Astrocyte of the cerebellum (primary cell): ENCODE data around the gene PTPRJ.

ENCODE experiments used
- DNase-seq: peaks from one replicate; pipeline ENCODE4 v3.0.0-alpha.2; 2011; ENCODE audit warnings: low read depth
- H3K4me3 ChIP-seq: 2 replicates; pipeline ENCODE4 v1.5.1; 2011; ENCODE audit warnings: mild to moderate bottlenecking, low read depth, low read length, moderate library complexity
- in situ Hi-C: cut with HindIII; loops from 2 replicates; pipeline ENCODE4 v1.10.0; 2017; ENCODE audit warnings: low sequenced_read_pairs
- TF ChIP-seq, protein P1 (sequence below): IDR thresholded peaks from 2 replicates; pipeline ENCODE4 v1.5.1; 2012; ENCODE audit warnings: low read length, low read depth, moderate library complexity, mild to moderate bottlenecking; ENCODE audit errors: missing control alignments

PTPRJ gene

DNA sequence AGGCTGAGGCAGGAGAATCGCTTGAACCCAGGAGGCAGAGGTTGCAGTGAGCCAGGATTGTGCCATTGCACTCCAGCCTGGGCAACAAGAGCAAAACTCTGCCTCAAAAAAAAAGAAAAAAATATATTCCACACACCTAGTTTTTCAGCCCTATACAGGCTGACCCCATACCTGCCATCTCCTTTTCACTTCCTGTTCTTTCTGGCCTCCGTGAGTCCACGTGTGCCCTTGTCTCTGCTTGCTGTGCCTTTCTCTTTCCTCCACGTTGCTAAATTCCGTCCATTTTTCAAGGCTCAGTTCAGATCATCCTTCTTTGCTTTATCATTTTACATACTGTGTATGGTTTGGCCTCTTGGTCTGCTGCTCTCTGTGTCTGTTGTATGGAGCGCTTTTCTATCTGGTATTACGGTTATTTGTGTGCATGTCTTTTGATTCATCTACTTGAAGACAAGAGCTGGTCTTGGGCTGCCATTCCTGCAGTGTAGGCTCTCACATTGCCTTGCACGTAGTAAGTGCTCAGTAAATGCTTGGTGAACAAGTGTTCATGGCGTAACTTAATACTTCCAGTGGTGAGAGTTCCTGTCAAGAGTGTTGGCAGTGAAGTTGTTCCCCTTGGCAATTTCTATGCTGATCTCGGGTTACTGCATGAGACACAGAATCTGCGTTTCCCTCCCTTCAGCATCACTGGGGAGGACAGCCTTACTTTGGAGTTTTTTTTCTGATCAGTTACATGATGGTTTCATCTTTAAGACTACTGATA, 57.5 kb downstream of the PTPRJ start:
- in situ Hi-C loops: no loop called here
- H3K4me3 ChIP-seq: no peak overlapping the region
- TF ChIP-seq, protein P1, sequence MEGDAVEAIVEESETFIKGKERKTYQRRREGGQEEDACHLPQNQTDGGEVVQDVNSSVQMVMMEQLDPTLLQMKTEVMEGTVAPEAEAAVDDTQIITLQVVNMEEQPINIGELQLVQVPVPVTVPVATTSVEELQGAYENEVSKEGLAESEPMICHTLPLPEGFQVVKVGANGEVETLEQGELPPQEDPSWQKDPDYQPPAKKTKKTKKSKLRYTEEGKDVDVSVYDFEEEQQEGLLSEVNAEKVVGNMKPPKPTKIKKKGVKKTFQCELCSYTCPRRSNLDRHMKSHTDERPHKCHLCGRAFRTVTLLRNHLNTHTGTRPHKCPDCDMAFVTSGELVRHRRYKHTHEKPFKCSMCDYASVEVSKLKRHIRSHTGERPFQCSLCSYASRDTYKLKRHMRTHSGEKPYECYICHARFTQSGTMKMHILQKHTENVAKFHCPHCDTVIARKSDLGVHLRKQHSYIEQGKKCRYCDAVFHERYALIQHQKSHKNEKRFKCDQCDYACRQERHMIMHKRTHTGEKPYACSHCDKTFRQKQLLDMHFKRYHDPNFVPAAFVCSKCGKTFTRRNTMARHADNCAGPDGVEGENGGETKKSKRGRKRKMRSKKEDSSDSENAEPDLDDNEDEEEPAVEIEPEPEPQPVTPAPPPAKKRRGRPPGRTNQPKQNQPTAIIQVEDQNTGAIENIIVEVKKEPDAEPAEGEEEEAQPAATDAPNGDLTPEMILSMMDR: no peak
- peak; percentile 51 for DNase-seq

- DNase-seq: no peak
- no peak overlapping the region for H3K4me3 ChIP-seq
- TF ChIP-seq, protein P1: no peak
- in situ Hi-C loops: no loop called here
Measured at GRCh38 chr11:48040830-48041444, 60.6 kb downstream of the PTPRJ start.

GRCh38 chr11:48041877-48042695, 61.7 kb downstream of the PTPRJ start:
- no peak for DNase-seq
- TF ChIP-seq, protein P1: no peak
- H3K4me3 ChIP-seq: no peak overlapping the region
- in situ Hi-C loops: no loop called here

GRCh38 chr11:48043111-48043990, 63.0 kb downstream of the PTPRJ start:
- TF ChIP-seq, protein P1: no peak
- H3K4me3 ChIP-seq: no peak overlapping the region
- in situ Hi-C loops: no loop called here
- DNase-seq: no peak

DNA sequence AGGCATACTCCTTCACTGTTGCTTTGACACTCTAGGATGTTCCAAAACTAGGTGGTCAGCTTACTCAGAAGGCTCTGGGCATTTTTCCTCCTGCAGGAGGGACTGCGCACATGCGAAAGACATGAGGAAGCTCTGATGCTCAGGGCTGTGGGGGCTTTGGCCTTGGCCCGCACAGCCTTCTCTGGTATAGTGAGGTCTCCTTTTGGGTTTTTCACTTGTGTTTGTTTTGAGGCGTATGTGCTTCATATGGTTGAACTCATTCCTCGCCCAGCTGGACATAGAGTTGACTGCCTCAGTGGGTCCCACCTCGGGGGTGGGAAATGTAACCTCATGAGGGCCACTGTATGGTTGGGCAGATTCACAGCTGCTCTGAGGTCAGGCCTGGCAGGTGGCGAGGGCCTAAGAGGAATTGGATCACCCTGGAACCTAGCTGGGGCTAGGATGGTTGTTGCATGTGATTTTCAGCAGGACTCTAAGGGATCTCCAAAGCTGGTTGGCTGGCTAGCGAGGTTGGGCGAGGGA, 63.7 kb downstream of the PTPRJ start:
- DNase-seq: no peak
- no peak overlapping the region for H3K4me3 ChIP-seq
- in situ Hi-C loops: no loop called here
- TF ChIP-seq, protein P1: no peak

GRCh38 chr11:48044577-48044976, 64.2 kb downstream of the PTPRJ start:
- no peak overlapping the region for H3K4me3 ChIP-seq
- in situ Hi-C loops: no loop called here
- no peak for DNase-seq
- TF ChIP-seq, protein P1: no peak
